Keratinocyte (primary cell): ENCODE results near the gene NLGN1. TPM values are rescaled to one million over a fixed set of nuclear protein-coding genes. Genes with fewer than 3 reads are reported as not detected.

ENCODE experiments used
- DNase-seq: peaks from one replicate; pipeline ENCODE4 v3.0.0-alpha.2; 2011; ENCODE audit warnings: low read depth, missing footprints, low spot score
- FAIRE-seq: peaks from 2 replicates; lab custom pipeline; 2011; peaks lifted over from hg19 to GRCh38; lab: Jason Lieb, UNC
- H2AFZ ChIP-seq: 2 replicates; pipeline ENCODE4 v1.6.0; 2012; ENCODE audit warnings: low read length, control low read depth, inconsistent platforms; ENCODE audit not compliant: control insufficient read depth
- H3K27ac ChIP-seq: 2 replicates; pipeline ENCODE4 v1.5.1; 2011; ENCODE audit warnings: low read length; ENCODE audit not compliant: control insufficient read depth, insufficient read depth
- H3K27me3 ChIP-seq: 3 replicates; pipeline ENCODE4 v1.6.0; 2011; ENCODE audit warnings: low read length; ENCODE audit not compliant: control insufficient read depth, insufficient read depth; ENCODE audit errors: extremely low read depth
- H3K36me3 ChIP-seq, 2 experiments: 2 replicates in 1 of 2; 3 replicates in 1 of 2; pipeline ENCODE4 v1.5.1; 2011; ENCODE audit warnings: low read length in 2 of 2, mild to moderate bottlenecking in 1 of 2; ENCODE audit not compliant: control insufficient read depth in 2 of 2, insufficient read depth in 2 of 2; ENCODE audit errors: extremely low read depth in 1 of 2
- H3K4me1 ChIP-seq: 3 replicates; pipeline ENCODE4 v1.5.1; 2011; ENCODE audit warnings: low read length; ENCODE audit not compliant: control insufficient read depth, insufficient read depth; ENCODE audit errors: extremely low read depth
- H3K4me2 ChIP-seq: 3 replicates; pipeline ENCODE4 v1.6.0; 2011; ENCODE audit warnings: low read depth, low read length; ENCODE audit not compliant: control insufficient read depth, insufficient read depth; ENCODE audit errors: extremely low read depth
- H3K4me3 ChIP-seq, 3 experiments: fragments of 200-600 bp in 1 of 3; sonication (generic) in 1 of 3; 2 replicates in 2 of 3; 3 replicates in 1 of 3; pipeline ENCODE4 v1.5.1; 2011 to 2016; ENCODE audit warnings: low read length in 3 of 3, mild to moderate bottlenecking in 3 of 3, control low read depth in 2 of 3, inconsistent platforms in 1 of 3, low read depth in 1 of 3, mixed read lengths in 1 of 3, mixed run types in 1 of 3, moderate library complexity in 1 of 3; ENCODE audit not compliant: control insufficient read depth in 2 of 3, insufficient read depth in 2 of 3; ENCODE audit errors: extremely low read depth in 1 of 3
- H3K79me2 ChIP-seq: 2 replicates; pipeline ENCODE4 v1.6.0; 2012; ENCODE audit warnings: low read length; ENCODE audit not compliant: control insufficient read depth, insufficient read depth
- H3K9ac ChIP-seq: 3 replicates; pipeline ENCODE4 v1.6.0; 2011; ENCODE audit warnings: low read length; ENCODE audit not compliant: control insufficient read depth, insufficient read depth; ENCODE audit errors: extremely low read depth
- H3K9me1 ChIP-seq: 3 replicates; pipeline ENCODE4 v1.6.0; 2011; ENCODE audit warnings: low read length; ENCODE audit not compliant: control insufficient read depth, insufficient read depth; ENCODE audit errors: extremely low read depth
- H3K9me3 ChIP-seq: 2 replicates; pipeline ENCODE4 v1.5.1; 2012; ENCODE audit warnings: low read depth, low read length; ENCODE audit not compliant: control insufficient read depth
- H4K20me1 ChIP-seq: 3 replicates; pipeline ENCODE4 v1.6.0; 2011; ENCODE audit warnings: low read length; ENCODE audit not compliant: control insufficient read depth, insufficient read depth; ENCODE audit errors: extremely low read depth
- EZH2 ChIP-seq: IDR thresholded peaks from one replicate; pipeline ENCODE4 v1.6.1; 2012; ENCODE audit warnings: inconsistent platforms, mild to moderate bottlenecking, low read length, moderate library complexity
- dilution Hi-C: fragments of 300-500 bp; cut with MboI; formaldehyde crosslinking; loops from one replicate; pipeline ENCODE4 v1.7.0; 2020; ENCODE audit warnings: low sequenced_read_pairs; ENCODE audit not compliant: extremely low pct_ligation_motif_present
- polyA plus RNA-seq, 5 experiments: library from polyadenylated mRNA; depleted of rRNA in 3 of 5; stranded (reverse) in 3 of 5; stranded (forward) in 1 of 5; unstranded in 1 of 5; fragments of >200 nt; gene quantifications; 1 replicate in 1 of 5; 2 replicates in 3 of 5; 3 replicates in 1 of 5; pipeline versions ENCODE4 v1.2.1 to v1.2.3, GENCODE V29; 2011 to 2012; ENCODE audit warnings: missing spikeins in 2 of 5, low read depth in 1 of 5, low replicate concordance in 1 of 5
- TF ChIP-seq, protein P1 (sequence below), 3 experiments: IDR thresholded peaks in 1 of 3; conservative IDR thresholded peaks in 1 of 3; optimal IDR thresholded peaks in 1 of 3; 2 replicates in 2 of 3; 3 replicates in 1 of 3; pipeline versions ENCODE3 to v1.5.1; 2011; ENCODE audit warnings: low read length in 3 of 3, mild to moderate bottlenecking in 3 of 3, moderate library complexity in 2 of 3, control low read depth in 1 of 3, inconsistent platforms in 1 of 3; ENCODE audit not compliant: insufficient read depth in 2 of 3; ENCODE audit errors: extremely low read depth in 1 of 3

Gene NLGN1
- polyA plus RNA-seq, 1 donor (not counting 4 experiments of a cell fraction or from before 2014, with no cell fraction given), result not detected

DNA sequence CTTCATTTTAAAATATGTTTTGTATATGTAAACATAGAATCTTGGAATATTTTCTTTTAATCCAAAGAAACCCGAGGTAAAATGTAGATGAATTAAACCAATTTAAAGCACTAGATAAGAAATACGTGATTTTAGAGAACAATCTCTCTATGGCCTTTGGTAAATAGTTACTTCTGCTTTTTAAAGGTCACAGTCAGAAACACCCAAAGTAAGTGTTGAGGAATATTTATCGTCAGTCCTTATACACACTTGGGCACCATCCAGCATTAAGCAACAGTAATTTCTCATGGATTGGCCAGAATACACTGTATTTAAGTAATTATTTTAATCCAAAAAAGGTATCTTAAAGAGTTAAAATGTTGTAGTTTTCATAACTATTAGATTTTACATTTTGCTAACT, 713.2 kb downstream of the NLGN1 start:
- Histone ChIP-seq H3K4me2 (no peak overlapping the region), H3K4me3 (no peak overlapping the region), H3K9ac (no peak overlapping the region), H3K27ac (no peak overlapping the region), H3K9me1 (no peaks in the 10 kb centered on the region), H3K4me1 (no peaks in the 10 kb centered on the region), H3K9me3 (no peaks in the 10 kb centered on the region), H2AFZ (no peak overlapping the region), H3K79me2 (no peaks in the 10 kb centered on the region), H3K27me3 (no peaks in the 10 kb centered on the region), H3K36me3 (no peaks in the 10 kb centered on the region), H4K20me1 (no peaks in the 10 kb centered on the region)
- no peak for DNase-seq
- no peak for TF ChIP-seq EZH2
- TF ChIP-seq, protein P1, sequence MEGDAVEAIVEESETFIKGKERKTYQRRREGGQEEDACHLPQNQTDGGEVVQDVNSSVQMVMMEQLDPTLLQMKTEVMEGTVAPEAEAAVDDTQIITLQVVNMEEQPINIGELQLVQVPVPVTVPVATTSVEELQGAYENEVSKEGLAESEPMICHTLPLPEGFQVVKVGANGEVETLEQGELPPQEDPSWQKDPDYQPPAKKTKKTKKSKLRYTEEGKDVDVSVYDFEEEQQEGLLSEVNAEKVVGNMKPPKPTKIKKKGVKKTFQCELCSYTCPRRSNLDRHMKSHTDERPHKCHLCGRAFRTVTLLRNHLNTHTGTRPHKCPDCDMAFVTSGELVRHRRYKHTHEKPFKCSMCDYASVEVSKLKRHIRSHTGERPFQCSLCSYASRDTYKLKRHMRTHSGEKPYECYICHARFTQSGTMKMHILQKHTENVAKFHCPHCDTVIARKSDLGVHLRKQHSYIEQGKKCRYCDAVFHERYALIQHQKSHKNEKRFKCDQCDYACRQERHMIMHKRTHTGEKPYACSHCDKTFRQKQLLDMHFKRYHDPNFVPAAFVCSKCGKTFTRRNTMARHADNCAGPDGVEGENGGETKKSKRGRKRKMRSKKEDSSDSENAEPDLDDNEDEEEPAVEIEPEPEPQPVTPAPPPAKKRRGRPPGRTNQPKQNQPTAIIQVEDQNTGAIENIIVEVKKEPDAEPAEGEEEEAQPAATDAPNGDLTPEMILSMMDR (optimal IDR thresholded peaks at IDR 0.05 in 1 of 3, IDR thresholded peaks at IDR 0.05 in 1 of 3, conservative IDR thresholded peaks at IDR 0.05 in 1 of 3; ENCODE audit: extremely low read depth in 1 of 3, insufficient read depth in 2 of 3, low read length in 3 of 3), result no peak
- no peak for FAIRE-seq
- dilution Hi-C loops, result no loop called here

DNA sequence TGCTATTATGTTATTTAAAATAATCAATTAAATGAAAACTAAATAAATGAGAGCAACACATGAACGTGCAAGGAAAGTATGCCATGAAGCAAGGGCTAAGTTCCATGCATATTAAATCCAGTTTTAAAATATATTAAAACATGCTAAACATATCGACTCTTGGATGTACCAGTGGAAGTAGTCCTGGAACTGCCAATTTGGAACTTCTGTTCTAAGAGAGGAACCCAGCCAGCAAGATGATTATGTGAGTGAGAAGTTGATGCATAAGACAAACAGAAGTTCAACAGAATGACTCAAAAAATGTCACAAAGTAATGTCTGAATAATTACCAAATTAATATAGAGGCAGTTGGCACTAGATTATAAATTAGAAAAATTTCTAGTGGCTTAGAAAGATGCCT, 714.2 kb downstream of the NLGN1 start:
- no peak overlapping the region for H3K4me3 ChIP-seq
- H3K9me3 ChIP-seq, result no peaks in the 10 kb centered on the region
- no peaks in the 10 kb centered on the region for H3K4me1 ChIP-seq
- no peaks in the 10 kb centered on the region for H3K36me3 ChIP-seq
- no peak overlapping the region for H3K27ac ChIP-seq
- no peaks in the 10 kb centered on the region for H3K27me3 ChIP-seq
- H3K4me2 ChIP-seq, result no peak overlapping the region
- H3K9ac ChIP-seq, result no peak overlapping the region
- FAIRE-seq (no peak), DNase-seq (no peak)
- TF ChIP-seq, protein P1 (optimal IDR thresholded peaks at IDR 0.05 in 1 of 3, IDR thresholded peaks at IDR 0.05 in 1 of 3, conservative IDR thresholded peaks at IDR 0.05 in 1 of 3; ENCODE audit: extremely low read depth in 1 of 3, insufficient read depth in 2 of 3, low read length in 3 of 3), result no peak
- TF ChIP-seq EZH2, result no peak
- H3K9me1 ChIP-seq, result no peaks in the 10 kb centered on the region
- H2AFZ ChIP-seq, result no peak overlapping the region
- no peaks in the 10 kb centered on the region for H3K79me2 ChIP-seq
- dilution Hi-C loops, result no loop called here
- H4K20me1 ChIP-seq, result no peaks in the 10 kb centered on the region
